Measurements from ENCODE around the gene ZFY.

Gene ZFY

DNA sequence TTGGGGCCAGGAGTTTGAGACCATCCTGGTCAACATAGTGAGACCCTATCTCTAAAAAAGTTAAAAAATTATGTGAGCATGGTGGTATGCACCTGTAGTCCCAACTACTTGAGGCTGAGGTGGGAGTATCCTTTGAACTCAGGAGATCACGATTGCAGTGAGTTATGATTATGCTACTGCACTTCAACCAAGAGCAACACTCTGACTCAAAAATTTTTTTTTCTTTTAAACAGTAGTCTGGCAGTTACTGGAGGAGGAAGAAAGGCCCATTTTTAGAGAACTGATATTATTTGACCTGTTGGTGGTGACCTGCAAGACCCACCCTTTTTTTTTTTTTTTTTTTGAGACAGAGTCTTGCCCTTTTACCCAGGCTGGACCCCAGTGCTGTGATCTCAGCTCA, 29.6 kb downstream of the ZFY start:
- in situ Hi-C loops (cut with HindIII; ENCODE audit: low sequenced_read_pairs), result no loop called here
- DNase-seq (ENCODE audit: low read depth, low spot score), result no peak
- TF ChIP-seq CTCF (IDR thresholded peaks at IDR 0.05; ENCODE audit: low read depth, low read length), result no peak
- H3K4me3 ChIP-seq (ENCODE audit: low read depth, low read length), result no peak overlapping the region

DNA sequence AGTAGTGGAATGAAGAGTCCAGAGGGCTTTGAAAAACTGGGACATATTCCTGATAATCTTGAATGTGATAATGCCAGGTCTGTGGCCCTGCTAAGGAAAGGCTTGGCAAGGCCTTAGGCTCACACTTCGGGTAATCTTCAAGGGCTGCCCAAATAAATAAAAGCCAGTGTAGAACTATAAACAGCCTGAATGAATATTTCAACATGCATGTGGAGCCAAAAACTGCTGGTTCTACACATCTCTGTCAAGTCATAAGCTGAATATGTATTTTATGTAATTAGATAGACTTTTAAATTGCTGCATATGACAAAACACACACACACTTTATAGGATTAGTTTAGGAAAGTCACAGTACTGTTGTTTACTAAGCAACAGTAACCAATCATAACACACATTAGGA, 30.4 kb downstream of the ZFY start:
- in situ Hi-C loops (cut with HindIII; ENCODE audit: low sequenced_read_pairs), result no loop called here
- no peak overlapping the region for H3K4me3 ChIP-seq (ENCODE audit: low read depth, low read length)
- TF ChIP-seq CTCF (IDR thresholded peaks at IDR 0.05; ENCODE audit: low read depth, low read length), result no peak
- no peak for DNase-seq (ENCODE audit: low read depth, low spot score)

- in situ Hi-C loops (cut with HindIII; ENCODE audit: low sequenced_read_pairs), result no loop called here
- no peak for TF ChIP-seq CTCF (IDR thresholded peaks at IDR 0.05; ENCODE audit: low read depth, low read length)
Measured at GRCh38 chrY:2969561-2969960, 34.4 kb downstream of the ZFY start.

GRCh38 chrY:2972708-2973107, 37.5 kb downstream of the ZFY start:
- no peak for DNase-seq (ENCODE audit: low read depth, low spot score)
- in situ Hi-C loops (cut with HindIII; ENCODE audit: low sequenced_read_pairs), result no loop called here
- TF ChIP-seq CTCF (IDR thresholded peaks at IDR 0.05; ENCODE audit: low read depth, low read length), result no peak
- H3K4me3 ChIP-seq (ENCODE audit: low read depth, low read length), result no peak overlapping the region

More at GRCh38 chrY:2969561-2969960, 34.4 kb downstream of the ZFY start:
- H3K4me3 ChIP-seq (ENCODE audit: low read depth, low read length), result no peak overlapping the region
- no peak for DNase-seq (ENCODE audit: low read depth, low spot score)

DNA sequence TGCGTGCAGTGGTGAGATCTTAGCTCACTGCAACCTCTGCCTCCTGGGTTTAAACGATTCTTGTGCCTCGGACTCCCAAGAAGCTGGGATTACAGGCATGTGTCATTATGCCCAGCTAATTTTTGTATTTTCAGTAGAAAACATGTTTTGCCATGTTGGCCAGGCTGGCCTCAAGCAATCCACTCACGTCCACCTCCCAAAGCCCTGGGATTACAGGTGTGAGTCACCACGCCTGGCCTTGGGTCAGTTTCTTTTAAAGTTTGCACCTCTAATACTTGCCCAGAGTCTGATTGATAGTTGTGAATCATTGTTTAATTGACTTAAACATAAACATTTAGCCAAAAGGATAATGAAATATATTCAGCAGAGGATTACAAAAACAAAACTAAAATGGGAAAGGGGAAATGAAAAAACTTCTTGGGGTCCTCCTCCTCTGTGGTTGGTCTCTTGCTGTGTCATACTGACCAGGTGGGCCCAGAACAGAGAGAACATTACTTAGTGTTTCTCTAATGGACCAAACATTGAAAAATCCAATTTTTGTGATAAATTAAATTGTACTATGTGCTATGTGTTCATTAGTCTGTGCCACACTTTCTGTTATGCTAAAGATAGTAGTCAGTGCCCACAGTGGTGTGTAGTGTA, 38.0 kb downstream of the ZFY start:
- H3K4me3 ChIP-seq (ENCODE audit: low read depth, low read length), result no peak overlapping the region
- in situ Hi-C loops (cut with HindIII; ENCODE audit: low sequenced_read_pairs), result no loop called here
- no peak for DNase-seq (ENCODE audit: low read depth, low spot score)
- TF ChIP-seq CTCF (IDR thresholded peaks at IDR 0.05; ENCODE audit: low read depth, low read length), result no peak

GRCh38 chrY:2979283-2979682, 44.1 kb downstream of the ZFY start:
- TF ChIP-seq CTCF (IDR thresholded peaks at IDR 0.05; ENCODE audit: low read depth, low read length), result no peak
- in situ Hi-C loops (cut with HindIII; ENCODE audit: low sequenced_read_pairs), result no loop called here
- no peak overlapping the region for H3K4me3 ChIP-seq (ENCODE audit: low read depth, low read length)
- no peak for DNase-seq (ENCODE audit: low read depth, low spot score)

Data from astrocyte of the spinal cord (primary cell).